Measurements from ENCODE around the gene SLC25A47.

GRCh38 chr14:100358396-100358795 is 35.3 kb downstream of the SLC25A47 start:
- TF ChIP-seq CTCF (IDR thresholded peaks at IDR 0.05; ENCODE audit: low read depth, low read length, poor library complexity, severe bottlenecking), result no peak
- TF ChIP-seq EZH2phosphoT487 (IDR thresholded peaks at IDR 0.05; ENCODE audit: borderline replicate concordance, low read length), result no peak
